Measurements from ENCODE around the gene ARFGEF2.

- no peak for TF ChIP-seq CTCF (IDR thresholded peaks at IDR 0.05; ENCODE audit: borderline replicate concordance, extremely low read depth, low read length, poor library complexity, severe bottlenecking)
- TF ChIP-seq EZH2 (IDR thresholded peaks at IDR 0.05; ENCODE audit: borderline replicate concordance, low read depth, low read length, severe bottlenecking) = no peak
Observed at GRCh38 chr20:49024220-49024619, 102.7 kb downstream of the ARFGEF2 start.
